GM23338 (cell line): Measurements from ENCODE around the gene SH3PXD2B. TPM values are rescaled to one million over a fixed set of nuclear protein-coding genes. Genes with fewer than 3 reads are reported as not detected.

Experiments
- ATAC-seq: fragments of 200-7000 bp; cut with Tn5 transposase; 3 replicates; pipeline ENCODE4 v1.9.1; 2020
- DNase-seq: peaks from one replicate; pipeline ENCODE4 v3.0.0-alpha.2; 2015; ENCODE audit warnings: low spot score
- H2AFZ ChIP-seq: fragments of 200-600 bp; sonication (generic); 2 replicates; pipeline ENCODE4 v1.8.0; 2016; ENCODE audit warnings: antibody characterized with exemption, mild to moderate bottlenecking, moderate library complexity
- H3F3A ChIP-seq: fragments of 200-600 bp; sonication (generic); replicated peaks from 2 replicates; pipeline ENCODE4 v1.8.0; 2017; ENCODE audit warnings: antibody characterized with exemption, mixed run types, low read depth
- H3K27ac ChIP-seq: fragments of 200-600 bp; sonication (generic); 2 replicates; pipeline ENCODE4 v1.6.1; 2016; ENCODE audit warnings: low read depth
- H3K27me3 ChIP-seq: fragments of 200-600 bp; sonication (generic); 2 replicates; pipeline ENCODE4 v1.8.0; 2016; ENCODE audit warnings: mild to moderate bottlenecking, mixed run types, moderate library complexity; ENCODE audit not compliant: insufficient read depth
- H3K36me3 ChIP-seq: fragments of 200-600 bp; sonication (generic); 2 replicates; pipeline ENCODE4 v1.8.0; 2016; ENCODE audit warnings: mild to moderate bottlenecking; ENCODE audit not compliant: insufficient read depth
- H3K4me1 ChIP-seq: fragments of 200-600 bp; sonication (generic); 2 replicates; pipeline ENCODE4 v1.8.0; 2016; ENCODE audit warnings: mild to moderate bottlenecking, moderate library complexity; ENCODE audit not compliant: insufficient read depth
- H3K4me2 ChIP-seq: fragments of 200-600 bp; sonication (generic); 2 replicates; pipeline ENCODE4 v1.7.1; 2017; ENCODE audit warnings: mixed run types
- H3K4me3 ChIP-seq: fragments of 200-600 bp; sonication (generic); 2 replicates; pipeline ENCODE4 v1.6.1; 2016; ENCODE audit warnings: mixed run types
- H3K79me2 ChIP-seq: fragments of 200-600 bp; sonication (generic); replicated peaks from 2 replicates; pipeline ENCODE4 v1.8.0; 2017; ENCODE audit warnings: mild to moderate bottlenecking; ENCODE audit not compliant: insufficient read depth
- H3K9me2 ChIP-seq: fragments of 200-600 bp; sonication (generic); 2 replicates; pipeline ENCODE4 v1.8.0; 2017; ENCODE audit not compliant: insufficient read depth
- H4K20me1 ChIP-seq: fragments of 200-600 bp; sonication (generic); replicated peaks from 2 replicates; pipeline ENCODE4 v1.8.0; 2017; ENCODE audit warnings: mild to moderate bottlenecking; ENCODE audit not compliant: insufficient read depth
- H3K27ac Mint-ChIP-seq: 2 replicates; pipeline ENCODE4 v1.8.0; 2020; ENCODE audit warnings: inconsistent platforms, mild to moderate bottlenecking, moderate library complexity, mixed read lengths
- H3K27me3 Mint-ChIP-seq: 3 replicates; pipeline ENCODE4 v1.8.0; 2022; ENCODE audit warnings: low read depth, mild to moderate bottlenecking, moderate library complexity, mixed read lengths, inconsistent platforms; ENCODE audit not compliant: insufficient read depth, poor library complexity
- H3K36me3 Mint-ChIP-seq: 3 replicates; pipeline ENCODE4 v1.8.0; 2021; ENCODE audit warnings: low read depth, mild to moderate bottlenecking, inconsistent platforms, moderate library complexity, mixed read lengths
- H3K4me1 Mint-ChIP-seq: 3 replicates; pipeline ENCODE4 v1.8.0; 2020; ENCODE audit warnings: mild to moderate bottlenecking, inconsistent platforms, mixed read lengths
- H3K4me3 Mint-ChIP-seq: 3 replicates; pipeline ENCODE4 v1.8.0; 2021; ENCODE audit warnings: moderate library complexity, mild to moderate bottlenecking, inconsistent platforms, mixed read lengths
- H3K9me3 Mint-ChIP-seq: 3 replicates; pipeline ENCODE4 v1.8.0; 2020; ENCODE audit warnings: moderate library complexity, mild to moderate bottlenecking, inconsistent platforms, mixed read lengths
- CREB1 ChIP-seq: fragments of 250-450 bp; sonication (Bioruptor Pico); IDR thresholded peaks from 2 replicates; pipeline ENCODE4 v1.5.0; 2020; ENCODE audit warnings: low read depth, mild to moderate bottlenecking, moderate library complexity
- ETS1 ChIP-seq: IDR thresholded peaks from 2 replicates; pipeline ENCODE4 v1.6.1; 2016; ENCODE audit warnings: antibody characterized with exemption
- EZH2 ChIP-seq: fragments of 200-600 bp; sonication (generic); IDR thresholded peaks from one replicate; pipeline ENCODE4 v1.8.0; 2017; ENCODE audit warnings: antibody characterized with exemption, mild to moderate bottlenecking, low read depth; ENCODE audit not compliant: unreplicated experiment
- EZH2phosphoT487 ChIP-seq: fragments of 200-600 bp; sonication (generic); IDR thresholded peaks from one replicate; pipeline ENCODE4 v1.8.1; 2018; ENCODE audit warnings: antibody characterized with exemption; ENCODE audit not compliant: unreplicated experiment
- JUNB ChIP-seq: IDR thresholded peaks from one replicate; pipeline ENCODE4 v1.6.1; 2016; ENCODE audit warnings: antibody characterized with exemption; ENCODE audit not compliant: unreplicated experiment
- NANOG ChIP-seq: IDR thresholded peaks from 2 replicates; pipeline ENCODE4 v1.6.1; 2016; ENCODE audit warnings: antibody characterized with exemption, borderline replicate concordance
- REST ChIP-seq: IDR thresholded peaks from one replicate; pipeline ENCODE4 v1.6.1; 2018; ENCODE audit warnings: antibody characterized with exemption; ENCODE audit not compliant: unreplicated experiment
- STAT1 ChIP-seq: IDR thresholded peaks from one replicate; pipeline ENCODE4 v1.6.1; 2016; ENCODE audit warnings: antibody characterized with exemption; ENCODE audit not compliant: unreplicated experiment
- ZNF462 ChIP-seq: fragments of 250-450 bp; sonication (Bioruptor Pico); IDR thresholded peaks from 2 replicates; pipeline ENCODE4 v1.5.0; 2020; ENCODE audit warnings: mild to moderate bottlenecking, moderate library complexity
- polyA plus RNA-seq: library from polyadenylated mRNA; unstranded; fragments of >200 nt; fragmentation: Nextera tagmentation; extraction: Ambion mirVana; gene quantifications from 2 replicates; pipeline ENCODE4 v1.2.1, GENCODE V29; 2016
- total RNA-seq: library from RNA; depleted of rRNA; stranded (reverse); fragments of >200 nt; shearing (Covaris generic); gene quantifications from 2 replicates; pipeline ENCODE4 v1.2.3, GENCODE V29; 2014

The SH3PXD2B gene
- total and polyA plus RNA-seq, 2 experiments from 2014 or later = 40.2 to 52.5 TPM

- peaks cover 51% of the 10 kb centered on the region for H3K36me3 Mint-ChIP-seq
- Histone ChIP-seq H3K27me3 (no peaks in the 10 kb centered on the region), H4K20me1 (peaks cover 26% of the 10 kb centered on the region), H2AFZ (no peak overlapping the region), H3K9me2 (no peaks in the 10 kb centered on the region), H3K27ac (no peak overlapping the region), H3F3A (no peaks in the 10 kb centered on the region), H3K36me3 (peaks cover 11% of the 10 kb centered on the region), H3K4me1 (no peaks in the 10 kb centered on the region), H3K4me3 (no peak overlapping the region), H3K4me2 (no peak overlapping the region), H3K79me2 (peaks cover 32% of the 10 kb centered on the region)
- H3K4me1 Mint-ChIP-seq = peaks cover 25% of the 10 kb centered on the region
- no peak for TF ChIP-seq EZH2
- no peak for TF ChIP-seq REST
- no peak for TF ChIP-seq CREB1 (CRISPR knock-in tag)
- H3K27ac Mint-ChIP-seq = no peak overlapping the region
- no peak overlapping the region for H3K4me3 Mint-ChIP-seq
- peaks cover 7% of the 10 kb centered on the region for H3K27me3 Mint-ChIP-seq
- ATAC-seq (no peak), DNase-seq (no peak)
- H3K9me3 Mint-ChIP-seq = no peaks in the 10 kb centered on the region
Measured at GRCh38 chr5:172422255-172422654, 32.1 kb downstream of the SH3PXD2B start.

- Histone ChIP-seq H3K27ac (no peak overlapping the region), H3K36me3 (peaks cover 11% of the 10 kb centered on the region), H3K79me2 (peaks cover 20% of the 10 kb centered on the region), H2AFZ (no peak overlapping the region), H3K4me2 (no peak overlapping the region), H3K9me2 (no peaks in the 10 kb centered on the region), H3F3A (no peaks in the 10 kb centered on the region), H3K4me3 (no peak overlapping the region), H3K27me3 (no peaks in the 10 kb centered on the region), H3K4me1 (no peaks in the 10 kb centered on the region), H4K20me1 (peaks cover 18% of the 10 kb centered on the region; the same call in 1 of the 2 replicates)
- H3K4me3 Mint-ChIP-seq = no peak overlapping the region
- H3K36me3 Mint-ChIP-seq = peaks cover 57% of the 10 kb centered on the region
- no peak overlapping the region for H3K27ac Mint-ChIP-seq
- H3K9me3 Mint-ChIP-seq = no peaks in the 10 kb centered on the region
- DNase-seq (no peak), ATAC-seq (no peak)
- peaks cover 21% of the 10 kb centered on the region for H3K4me1 Mint-ChIP-seq
- peaks cover 7% of the 10 kb centered on the region for H3K27me3 Mint-ChIP-seq
- TF ChIP-seq JUNB = no peak
- no peak for TF ChIP-seq STAT1
- TF ChIP-seq ETS1 = no peak
- TF ChIP-seq EZH2phosphoT487 = no peak
- no peak for TF ChIP-seq ZNF462
- no peak for TF ChIP-seq CREB1 (CRISPR knock-in tag)
- TF ChIP-seq NANOG = no peak
Measured at GRCh38 chr5:172421020-172421419, 33.3 kb downstream of the SH3PXD2B start.
